GM18508 (cell line): ENCODE measurements around the gene FARS2.

Source experiments
- ATAC-seq: cut with Tn5 transposase; IDR thresholded peaks from one replicate; pipeline ENCODE4 v1.9.1; 2021; ENCODE audit warnings: moderate number of reproducible peaks; ENCODE audit not compliant: insufficient read depth, unreplicated experiment

The FARS2 gene

GRCh38 chr6:5704708-5705107 lies 443.4 kb downstream of the FARS2 start:
- no peak for ATAC-seq

- no peak for ATAC-seq
Observed at GRCh38 chr6:5705252-5705651, 443.9 kb downstream of the FARS2 start.

- no peak for ATAC-seq
Observed at GRCh38 chr6:5706124-5707033, 445.1 kb downstream of the FARS2 start.

GRCh38 chr6:5707281-5708045 lies 446.1 kb downstream of the FARS2 start:
- ATAC-seq, result no peak

GRCh38 chr6:5710516-5710915 lies 449.2 kb downstream of the FARS2 start:
- no peak for ATAC-seq

- ATAC-seq, result no peak
Observed at GRCh38 chr6:5710936-5711335, 449.6 kb downstream of the FARS2 start.

GRCh38 chr6:5712349-5713215 lies 451.3 kb downstream of the FARS2 start:
- no peak for ATAC-seq

- no peak for ATAC-seq
Observed at GRCh38 chr6:5713519-5713918, 452.2 kb downstream of the FARS2 start.

- ATAC-seq, result no peak
Observed at GRCh38 chr6:5718231-5718947, 457.1 kb downstream of the FARS2 start.

GRCh38 chr6:5723841-5724691 lies 462.8 kb downstream of the FARS2 start:
- ATAC-seq, result peak; percentile 91

GRCh38 chr6:5724911-5725310 lies 463.6 kb downstream of the FARS2 start:
- no peak for ATAC-seq

- no peak for ATAC-seq
Observed at GRCh38 chr6:5726976-5727718, 465.8 kb downstream of the FARS2 start.

- ATAC-seq, result no peak
Observed at GRCh38 chr6:5728351-5729079, 467.2 kb downstream of the FARS2 start.

- ATAC-seq, result no peak
Observed at GRCh38 chr6:5729080-5729434, 467.7 kb downstream of the FARS2 start.

- no peak for ATAC-seq
Observed at GRCh38 chr6:5729813-5730517, 468.7 kb downstream of the FARS2 start.

GRCh38 chr6:5730585-5731263 lies 469.4 kb downstream of the FARS2 start:
- ATAC-seq, result no peak

- no peak for ATAC-seq
Observed at GRCh38 chr6:5731435-5731834, 470.1 kb downstream of the FARS2 start.
